GM06990 (cell line): ENCODE data around the gene KLHL14.

Experiments used
- DNase-seq: peaks from one replicate; pipeline ENCODE4 v3.0.0-alpha.2; 2011; ENCODE audit not compliant: insufficient read length; ENCODE audit errors: extremely low read depth
- H3K27me3 ChIP-seq: replicated peaks from 2 replicates; pipeline ENCODE4 v1.6.0; 2011; ENCODE audit warnings: low read length; ENCODE audit not compliant: control insufficient read depth, insufficient read depth
- H3K36me3 ChIP-seq: 2 replicates; pipeline ENCODE4 v1.5.1; 2011; ENCODE audit warnings: low read length; ENCODE audit not compliant: control insufficient read depth, insufficient read depth
- H3K4me3 ChIP-seq: replicated peaks from 2 replicates; pipeline ENCODE4 v1.5.1; 2011; ENCODE audit warnings: low read depth, mild to moderate bottlenecking, control low read depth, low read length
- CTCF ChIP-seq: IDR thresholded peaks from 2 replicates; pipeline ENCODE4 v1.5.1; 2011; ENCODE audit warnings: low read length, control low read depth, mild to moderate bottlenecking, inconsistent platforms; ENCODE audit not compliant: insufficient read depth, poor library complexity, severe bottlenecking

The KLHL14 gene

DNA sequence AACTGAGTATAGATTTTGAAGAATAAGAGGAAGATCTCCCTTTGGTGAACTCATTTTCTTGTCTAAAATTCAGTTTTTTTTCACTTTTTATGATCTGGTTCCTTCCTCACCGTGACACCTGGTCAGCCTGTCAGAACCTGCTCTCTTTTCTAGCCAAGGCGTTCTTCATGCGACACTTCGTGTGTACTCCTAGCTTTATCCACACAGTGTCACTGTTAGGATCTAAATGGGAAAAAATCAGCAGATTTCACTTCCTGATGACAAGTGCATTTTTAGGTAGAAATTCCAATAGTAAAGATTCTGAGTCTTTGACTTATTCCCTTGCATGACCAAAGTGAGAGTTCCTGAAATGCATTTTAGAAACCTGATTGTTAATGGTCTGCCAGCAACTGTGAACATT lies 89.8 kb downstream of the KLHL14 start:
- Histone ChIP-seq H3K36me3 (no peaks in the 10 kb centered on the region), H3K4me3 (no peak overlapping the region), H3K27me3 (no peaks in the 10 kb centered on the region)
- DNase-seq = no peak
- TF ChIP-seq CTCF = no peak

GRCh38 chr18:32677578-32677977 lies 95.2 kb downstream of the KLHL14 start:
- no peak overlapping the region for H3K4me3 ChIP-seq
- H3K36me3 ChIP-seq = no peaks in the 10 kb centered on the region
- no peak for TF ChIP-seq CTCF
- no peaks in the 10 kb centered on the region for H3K27me3 ChIP-seq
- DNase-seq = no peak

DNA sequence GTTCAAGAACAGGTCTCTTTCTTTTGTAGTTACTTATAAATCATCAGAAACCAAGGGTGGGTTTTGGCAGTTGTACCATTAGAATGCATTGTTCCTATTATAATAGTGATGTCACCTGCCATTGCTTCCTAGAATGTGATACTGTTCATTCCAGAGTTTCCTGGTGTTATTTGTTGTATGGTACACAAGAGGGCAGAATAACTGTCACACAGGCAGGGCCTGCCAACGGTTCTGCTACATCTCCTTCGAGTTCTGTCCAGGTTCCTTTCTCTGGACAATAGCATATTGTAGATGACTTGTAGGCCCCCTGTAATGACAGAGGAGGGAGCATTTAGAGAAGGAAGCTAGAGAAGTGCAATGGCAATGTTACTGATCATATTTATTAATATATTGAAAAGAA lies 98.3 kb downstream of the KLHL14 start:
- H3K36me3 ChIP-seq = no peaks in the 10 kb centered on the region
- no peak for DNase-seq

GRCh38 chr18:32672398-32672797 lies 100.4 kb downstream of the KLHL14 start:
- Histone ChIP-seq H3K27me3 (no peaks in the 10 kb centered on the region), H3K36me3 (no peaks in the 10 kb centered on the region), H3K4me3 (no peak overlapping the region)
- no peak for DNase-seq
- TF ChIP-seq CTCF = no peak

More for the DNA sequence above, 98.3 kb downstream of the KLHL14 start:
- peak; percentile 17 for TF ChIP-seq CTCF
- Histone ChIP-seq H3K4me3 (no peak overlapping the region), H3K27me3 (no peaks in the 10 kb centered on the region)

- Histone ChIP-seq H3K4me3 (no peak overlapping the region), H3K36me3 (no peaks in the 10 kb centered on the region), H3K27me3 (no peaks in the 10 kb centered on the region)
- no peak for DNase-seq
- no peak for TF ChIP-seq CTCF
Measured at GRCh38 chr18:32670727-32671126, 102.1 kb downstream of the KLHL14 start.

DNA sequence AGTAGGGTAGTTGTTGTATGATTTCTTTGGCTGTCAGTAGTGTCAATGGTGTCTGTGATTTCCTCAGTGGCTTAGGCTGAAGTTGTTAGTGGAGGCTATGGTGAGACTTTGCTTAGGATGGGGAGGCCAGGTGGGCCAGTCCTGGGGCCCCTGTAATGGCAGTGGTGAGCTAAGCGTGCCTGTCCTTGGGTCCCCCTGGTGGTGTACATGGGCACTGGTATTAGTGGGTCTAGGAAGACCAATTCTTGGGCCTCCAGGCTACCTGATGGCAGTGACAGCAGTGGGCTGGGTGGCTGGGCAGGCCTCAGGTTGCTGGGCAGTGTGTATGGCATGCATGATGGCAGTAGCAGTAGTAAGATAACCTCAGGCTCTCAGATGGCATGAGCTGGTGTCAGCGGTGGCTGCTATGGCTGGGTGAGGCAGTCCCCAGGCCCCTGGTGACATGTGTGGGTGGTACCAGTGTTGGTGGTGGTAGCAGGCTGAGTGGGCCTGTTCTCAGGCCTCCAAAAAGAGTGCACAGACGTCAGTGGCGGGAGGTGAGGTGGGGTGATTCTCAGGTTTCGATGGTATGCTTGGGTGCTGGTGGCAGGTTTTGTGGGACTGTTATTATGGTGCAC lies 103.2 kb downstream of the KLHL14 start:
- TF ChIP-seq CTCF = peak; percentile 28
- Histone ChIP-seq H3K4me3 (no peak overlapping the region), H3K36me3 (no peaks in the 10 kb centered on the region), H3K27me3 (no peaks in the 10 kb centered on the region)
- DNase-seq = peak; percentile 4
